Suprapubic skin (tissue), 3 donors: Measurements from ENCODE around the gene HIGD2A.

Source experiments
- POLR2A ChIP-seq, 2 donors: fragments of 450-650 bp; IDR thresholded peaks; one replicate each; pipeline ENCODE4 v1.6.1; 2017; ENCODE audit warnings: antibody characterized with exemption in 2 of 2, mild to moderate bottlenecking in 2 of 2, moderate library complexity in 2 of 2
- TF ChIP-seq, protein P1 (sequence below), 2 donors: fragments of 200-600 bp in 1 of 2; fragments of 450-650 bp in 1 of 2; sonication (generic) in 1 of 2; IDR thresholded peaks; one replicate each; pipeline ENCODE4 v1.5.1; 2016 to 2019; ENCODE audit warnings: antibody characterized with exemption in 2 of 2, mild to moderate bottlenecking in 1 of 2, moderate library complexity in 1 of 2

DNA sequence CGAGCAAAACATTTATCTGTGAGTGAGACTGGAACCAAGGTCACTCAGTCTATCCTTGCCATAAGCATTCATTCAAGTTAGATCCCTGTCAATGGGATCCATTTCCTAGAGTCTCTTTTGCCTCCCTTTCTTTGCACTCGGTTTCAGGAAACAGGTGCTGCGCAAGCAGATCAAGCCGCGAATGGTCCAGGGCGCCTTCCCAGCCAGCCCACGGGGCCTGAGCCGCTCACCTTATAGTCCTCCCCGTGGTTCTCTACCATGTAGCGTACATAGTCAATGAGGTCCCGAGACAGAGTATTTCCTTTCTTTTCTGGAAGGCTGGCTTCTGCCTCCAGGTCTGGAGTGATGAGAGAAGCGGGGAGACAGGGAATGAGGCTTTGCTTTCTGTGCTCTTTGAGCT, 3.6 kb upstream of the HIGD2A start:
- TF ChIP-seq, protein P1, sequence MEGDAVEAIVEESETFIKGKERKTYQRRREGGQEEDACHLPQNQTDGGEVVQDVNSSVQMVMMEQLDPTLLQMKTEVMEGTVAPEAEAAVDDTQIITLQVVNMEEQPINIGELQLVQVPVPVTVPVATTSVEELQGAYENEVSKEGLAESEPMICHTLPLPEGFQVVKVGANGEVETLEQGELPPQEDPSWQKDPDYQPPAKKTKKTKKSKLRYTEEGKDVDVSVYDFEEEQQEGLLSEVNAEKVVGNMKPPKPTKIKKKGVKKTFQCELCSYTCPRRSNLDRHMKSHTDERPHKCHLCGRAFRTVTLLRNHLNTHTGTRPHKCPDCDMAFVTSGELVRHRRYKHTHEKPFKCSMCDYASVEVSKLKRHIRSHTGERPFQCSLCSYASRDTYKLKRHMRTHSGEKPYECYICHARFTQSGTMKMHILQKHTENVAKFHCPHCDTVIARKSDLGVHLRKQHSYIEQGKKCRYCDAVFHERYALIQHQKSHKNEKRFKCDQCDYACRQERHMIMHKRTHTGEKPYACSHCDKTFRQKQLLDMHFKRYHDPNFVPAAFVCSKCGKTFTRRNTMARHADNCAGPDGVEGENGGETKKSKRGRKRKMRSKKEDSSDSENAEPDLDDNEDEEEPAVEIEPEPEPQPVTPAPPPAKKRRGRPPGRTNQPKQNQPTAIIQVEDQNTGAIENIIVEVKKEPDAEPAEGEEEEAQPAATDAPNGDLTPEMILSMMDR (IDR thresholded peaks at IDR 0.05): no peak
- TF ChIP-seq POLR2A (IDR thresholded peaks at IDR 0.05): no peak
